Small intestine (tissue), 7 donors: ENCODE results near the gene HDAC11. TPM values are rescaled to one million over a fixed set of nuclear protein-coding genes. Genes with fewer than 3 reads are reported as not detected.

Source experiments
- DNase-seq, 2 donors: peaks; one replicate each; pipeline versions ENCODE4 v3.0.0 to v3.0.0-alpha.2; 2013
- FAIRE-seq: peaks from 2 replicates; lab custom pipeline; 2012; peaks lifted over from hg19 to GRCh38; lab: Jason Lieb, UNC
- H3K27ac ChIP-seq, 3 donors: one replicate each; pipeline ENCODE4 v1.5.1; 2013; ENCODE audit warnings: low read length in 2 of 3, mild to moderate bottlenecking in 2 of 3, control low read depth in 1 of 3, inconsistent platforms in 1 of 3, low read depth in 1 of 3, moderate library complexity in 1 of 3
- H3K27me3 ChIP-seq, 3 donors: one replicate each; pipeline ENCODE4 v1.6.1; 2013; ENCODE audit warnings: low read length in 3 of 3, inconsistent platforms in 1 of 3; ENCODE audit not compliant: control insufficient read depth in 3 of 3, insufficient read depth in 3 of 3
- H3K36me3 ChIP-seq, 3 donors: one replicate each; pipeline ENCODE4 v1.6.1; 2013; ENCODE audit warnings: low read length in 3 of 3, inconsistent platforms in 1 of 3, low read depth in 1 of 3, mild to moderate bottlenecking in 1 of 3, moderate library complexity in 1 of 3; ENCODE audit not compliant: control insufficient read depth in 3 of 3, insufficient read depth in 2 of 3
- H3K4me1 ChIP-seq, 3 donors: one replicate each; pipeline ENCODE4 v1.6.1; 2013; ENCODE audit warnings: low read length in 2 of 3, inconsistent platforms in 1 of 3, low read depth in 1 of 3, mild to moderate bottlenecking in 1 of 3, moderate library complexity in 1 of 3; ENCODE audit not compliant: control insufficient read depth in 3 of 3, insufficient read depth in 2 of 3
- H3K4me3 ChIP-seq, 3 donors: one replicate each; pipeline ENCODE4 v1.5.1; 2013; ENCODE audit warnings: low read length in 3 of 3, control low read depth in 1 of 3, inconsistent platforms in 1 of 3, low read depth in 1 of 3, mild to moderate bottlenecking in 1 of 3, moderate library complexity in 1 of 3
- H3K9me3 ChIP-seq, 2 donors: one replicate each; pipeline ENCODE4 v1.6.1; 2013; ENCODE audit warnings: low read depth in 1 of 2, low read length in 1 of 2; ENCODE audit not compliant: control insufficient read depth in 2 of 2, insufficient read depth in 1 of 2
- WGBS, 3 donors: extraction: QIAGEN DNeasy Blood & Tissue Kit; methylation state at CpG; one replicate each; pipeline ENCODE4 v1.1.7; 2013; 5-methylcytosine and 5-hydroxymethylcytosine counted together
- polyA plus RNA-seq, 4 donors: library from polyadenylated mRNA; stranded (reverse) in 3 of 4; unstranded in 1 of 4; fragments of 200-250 nt in 3 of 4; fragments of 120-200 nt in 1 of 4; gene quantifications; one replicate each; pipeline versions ENCODE4 v1.2.1 to v1.2.3, GENCODE V29; 2013
- donor health status: healthy with polysubstance abuse.
- donor health status: control.
- donor health status: control.
- donor health status: Bipolar disorder and iron deficiency.
- donor health status: healthy.

The HDAC11 gene
- polyA plus RNA-seq, 4 donors: 12.4 to 20.8 (median 18.7) TPM

DNA sequence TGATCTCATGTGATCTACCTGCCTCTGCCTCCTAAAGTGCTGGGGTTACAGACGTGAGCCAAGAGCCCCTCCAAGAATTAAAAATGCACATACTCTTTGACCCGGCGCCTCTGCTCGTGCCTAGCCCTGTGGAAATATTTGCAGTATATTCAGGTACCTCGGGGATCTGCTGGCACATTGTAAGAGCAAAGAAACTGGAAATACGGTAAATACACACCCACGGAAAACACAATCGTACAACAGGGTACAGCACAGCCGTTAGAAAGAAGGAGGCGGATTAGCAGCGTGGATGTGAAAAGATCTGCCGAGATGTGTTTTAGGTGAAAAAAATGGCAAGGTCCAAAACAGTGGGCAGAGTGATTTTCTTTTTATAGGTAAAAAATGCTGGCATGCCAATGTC lies 6.1 kb upstream of the HDAC11 start:
- Histone ChIP-seq H3K4me1 (peaks cover 0 to 13% (median 3%) of the 10 kb centered on the region in 3 donors), H3K9me3 (no peaks in the 10 kb centered on the region), H3K36me3 (no peaks in the 10 kb centered on the region), H3K4me3 (no peak overlapping the region), H3K27me3 (no peaks in the 10 kb centered on the region), H3K27ac (no peak overlapping the region)
- no peak for FAIRE-seq
- 85 to 87% (median 85%) methylated on average over 12 of the region's 12 CpGs for WGBS, 3 donors
- no peak for DNase-seq

DNA sequence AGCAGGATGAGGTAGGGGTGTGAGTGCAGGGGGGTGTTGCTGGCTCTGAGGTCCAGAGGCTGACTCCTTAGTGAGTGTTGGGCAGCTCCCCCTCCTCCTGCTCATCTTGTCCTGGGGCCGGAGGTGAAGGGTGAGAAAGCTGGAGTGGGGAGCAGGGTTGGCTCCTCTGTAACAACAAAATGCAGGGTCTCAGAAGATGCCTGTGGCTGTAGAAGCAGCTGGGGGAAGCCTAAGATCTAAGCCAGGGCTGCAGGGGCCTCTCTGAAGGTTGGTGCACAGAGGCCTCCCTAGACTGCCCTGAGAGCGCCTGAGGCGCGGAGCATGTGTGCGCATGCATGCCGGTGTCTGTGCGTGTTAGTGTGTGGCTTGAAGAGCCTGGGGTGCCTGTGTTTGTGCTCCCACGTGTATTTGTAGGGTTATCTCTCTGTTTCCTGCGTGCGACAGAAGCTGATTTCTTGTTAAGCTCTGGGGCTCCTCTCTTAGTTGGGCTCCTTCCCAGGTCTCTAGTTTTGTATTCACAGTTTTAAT lies 5.3 kb upstream of the HDAC11 start:
- no peaks in the 10 kb centered on the region for H3K27me3 ChIP-seq
- WGBS, 3 donors: 83 to 93% (median 84%) methylated on average over 10 of the region's 10 CpGs
- no peak overlapping the region for H3K4me3 ChIP-seq
- H3K36me3 ChIP-seq: no peaks in the 10 kb centered on the region
- H3K4me1 ChIP-seq: peaks cover 0 to 17% (median 3%) of the 10 kb centered on the region in 3 donors
- FAIRE-seq: no peak
- no peak overlapping the region for H3K27ac ChIP-seq
- no peak for DNase-seq
- H3K9me3 ChIP-seq: no peaks in the 10 kb centered on the region

DNA sequence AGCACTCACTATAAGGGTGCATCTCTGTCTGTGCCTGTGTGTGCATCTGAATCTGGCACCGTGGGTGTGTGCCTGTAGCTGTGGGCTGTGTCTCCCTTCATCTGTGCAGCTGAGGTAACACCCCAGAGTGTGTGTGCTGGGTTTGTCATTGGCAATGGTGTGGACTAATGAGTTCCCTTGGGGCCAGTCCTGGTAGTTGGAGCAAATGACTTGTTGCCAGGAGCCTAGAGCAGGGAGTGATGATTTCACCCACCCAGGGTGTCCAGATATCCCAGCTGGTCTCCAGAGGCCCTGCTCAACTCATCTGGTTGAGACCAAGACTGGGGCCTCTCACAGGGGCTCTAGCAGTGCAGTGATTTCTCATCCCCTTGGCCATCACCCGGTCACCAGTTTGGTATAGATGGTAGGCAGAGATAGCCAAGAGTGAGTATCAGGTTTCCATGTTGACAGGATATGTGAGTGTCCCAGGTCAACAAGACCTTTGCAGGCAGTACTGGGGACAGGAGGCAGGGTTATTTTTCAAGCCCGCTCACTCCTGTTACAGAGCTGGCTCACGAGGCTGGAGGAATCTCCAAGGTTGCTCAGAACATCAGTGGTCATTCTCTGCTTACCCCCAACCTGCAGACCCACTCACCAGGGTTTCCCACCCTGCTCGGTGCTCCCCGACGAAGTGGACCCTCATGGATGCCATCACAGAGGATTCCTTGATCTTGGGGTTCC lies 4.1 kb upstream of the HDAC11 start:
- H3K27ac ChIP-seq: no peak overlapping the region
- H3K9me3 ChIP-seq: no peaks in the 10 kb centered on the region
- no peak overlapping the region for H3K4me3 ChIP-seq
- H3K36me3 ChIP-seq: no peaks in the 10 kb centered on the region
- H3K27me3 ChIP-seq: no peaks in the 10 kb centered on the region
- WGBS, 3 donors: 45 to 64% (median 58%) methylated on average over 7 of the region's 7 CpGs
- FAIRE-seq: no peak
- H3K4me1 ChIP-seq: peaks cover 0 to 22% (median 2%) of the 10 kb centered on the region in 3 donors
- no peak for DNase-seq

DNA sequence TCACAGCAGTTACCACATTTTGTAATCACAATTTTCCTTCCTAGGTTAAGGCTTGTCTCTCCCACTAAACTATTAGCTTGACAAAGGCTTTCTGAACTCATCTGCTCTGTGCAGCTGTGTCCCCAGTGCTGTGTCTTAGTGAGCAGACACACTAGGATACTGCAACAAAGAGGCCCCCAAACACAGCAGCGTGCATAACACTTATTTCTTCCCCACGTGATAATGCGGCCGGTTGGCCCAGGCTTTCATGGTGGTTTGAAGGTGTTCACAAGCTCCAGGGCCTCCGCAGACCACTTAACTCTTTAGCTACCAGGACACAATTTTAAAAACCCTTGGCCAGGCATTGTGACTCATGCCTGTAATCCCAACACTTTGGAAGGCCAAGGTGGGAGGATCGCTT lies 2.2 kb upstream of the HDAC11 start:
- H3K4me1 ChIP-seq: peaks cover 0 to 18% (median 0%) of the 10 kb centered on the region in 3 donors
- no peaks in the 10 kb centered on the region for H3K27me3 ChIP-seq
- 78 to 85% (median 79%) methylated on average over 6 of the region's 6 CpGs for WGBS, 3 donors
- no peak overlapping the region for H3K4me3 ChIP-seq
- FAIRE-seq (no peak), DNase-seq (no peak)
- peaks cover 0 to 8% (median 0%) of the 10 kb centered on the region in 3 donors for H3K36me3 ChIP-seq
- no peak overlapping the region for H3K27ac ChIP-seq
- H3K9me3 ChIP-seq: no peaks in the 10 kb centered on the region

DNA sequence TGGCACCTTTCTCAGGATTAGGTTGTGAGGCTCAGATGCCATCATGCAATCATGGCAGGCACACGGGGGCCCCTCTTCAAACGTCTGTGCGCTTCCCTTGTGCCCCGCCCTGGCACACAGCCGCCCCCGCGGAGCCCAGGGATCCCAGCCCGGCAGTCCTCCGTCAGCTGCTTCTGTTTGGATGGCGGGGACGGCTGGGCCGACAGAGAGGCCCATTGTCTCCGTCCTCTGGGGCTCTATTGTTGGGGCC lies 849 bp upstream of the HDAC11 start:
- WGBS, 3 donors: 3 to 4% (median 3%) methylated on average over 12 to 13 of the region's 13 CpGs
- no peak for DNase-seq

DNA sequence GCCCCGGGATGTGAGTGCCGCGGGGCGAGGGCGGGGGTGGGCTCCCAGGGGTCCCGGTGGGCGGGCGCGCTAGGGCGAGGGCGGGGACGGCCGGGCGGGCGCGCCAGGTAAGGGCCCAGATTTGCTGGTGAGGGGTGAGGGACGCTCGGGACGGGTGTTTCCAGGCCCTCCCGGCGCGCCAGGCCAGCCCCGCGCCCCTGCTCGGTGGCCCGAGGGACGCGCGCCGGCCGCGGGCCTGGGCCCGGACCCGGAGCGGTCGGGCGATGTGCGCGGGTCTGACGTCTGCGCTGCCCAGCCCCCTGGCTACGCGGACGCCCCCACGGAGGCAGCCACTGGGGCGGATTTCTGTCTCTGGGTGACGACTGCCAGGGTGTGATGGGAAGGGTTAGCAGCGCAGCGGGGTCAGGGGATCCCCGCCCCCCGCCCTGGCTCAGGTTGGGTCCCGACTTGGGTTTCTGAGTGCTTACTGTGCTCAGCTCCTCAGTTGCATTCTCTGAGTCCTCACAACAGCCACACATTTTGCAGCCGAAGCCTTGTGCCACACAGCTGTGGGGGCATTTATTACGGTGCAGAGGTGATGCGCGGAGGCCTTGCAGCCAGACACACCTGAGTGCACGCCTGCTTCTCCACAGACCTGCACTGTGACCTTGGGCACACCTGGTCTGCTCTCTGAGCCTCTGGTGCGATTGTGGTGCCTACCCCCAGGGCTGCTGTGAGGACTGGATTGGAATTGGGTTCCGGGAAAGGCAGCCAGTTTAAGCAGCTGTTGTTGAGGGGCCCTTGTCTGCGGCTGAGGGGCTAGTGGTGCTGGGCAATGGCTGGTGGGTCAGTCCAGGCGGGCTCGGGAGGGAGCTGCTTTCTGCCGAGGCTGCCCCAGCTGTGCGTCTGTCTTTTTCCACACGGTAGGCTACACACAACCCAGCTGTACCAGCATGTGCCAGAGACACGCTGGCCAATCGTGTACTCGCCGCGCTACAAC lies 523 bp downstream of the HDAC11 start:
- no peaks in the 10 kb centered on the region for H3K27me3 ChIP-seq
- FAIRE-seq (no peak), DNase-seq (peak; percentile 74 to 78)
- H3K4me1 ChIP-seq: peaks cover 3 to 45% (median 3%) of the 10 kb centered on the region in 3 donors
- peak overlapping the region; percentile 32 to 55 (median 50) for H3K4me3 ChIP-seq
- H3K27ac ChIP-seq: peak overlapping the region in 2 of 3 donors; percentile 37 to 56
- 13 to 21% (median 16%) methylated on average over 39 to 70 of the region's 70 CpGs for WGBS, 3 donors
- H3K36me3 ChIP-seq: peaks cover 0 to 17% (median 0%) of the 10 kb centered on the region in 3 donors
- no peaks in the 10 kb centered on the region for H3K9me3 ChIP-seq

More for the DNA sequence above, 849 bp upstream of the HDAC11 start:
- FAIRE-seq: no peak
- peak overlapping the region; percentile 80 to 93 (median 84) for H3K27ac ChIP-seq
- H3K4me3 ChIP-seq: peak overlapping the region; percentile 51 to 85 (median 65)
- peaks cover 0 to 17% (median 0%) of the 10 kb centered on the region in 3 donors for H3K36me3 ChIP-seq
- no peaks in the 10 kb centered on the region for H3K27me3 ChIP-seq
- no peaks in the 10 kb centered on the region for H3K9me3 ChIP-seq
- peaks cover 0 to 31% (median under 1%) of the 10 kb centered on the region in 3 donors for H3K4me1 ChIP-seq

DNA sequence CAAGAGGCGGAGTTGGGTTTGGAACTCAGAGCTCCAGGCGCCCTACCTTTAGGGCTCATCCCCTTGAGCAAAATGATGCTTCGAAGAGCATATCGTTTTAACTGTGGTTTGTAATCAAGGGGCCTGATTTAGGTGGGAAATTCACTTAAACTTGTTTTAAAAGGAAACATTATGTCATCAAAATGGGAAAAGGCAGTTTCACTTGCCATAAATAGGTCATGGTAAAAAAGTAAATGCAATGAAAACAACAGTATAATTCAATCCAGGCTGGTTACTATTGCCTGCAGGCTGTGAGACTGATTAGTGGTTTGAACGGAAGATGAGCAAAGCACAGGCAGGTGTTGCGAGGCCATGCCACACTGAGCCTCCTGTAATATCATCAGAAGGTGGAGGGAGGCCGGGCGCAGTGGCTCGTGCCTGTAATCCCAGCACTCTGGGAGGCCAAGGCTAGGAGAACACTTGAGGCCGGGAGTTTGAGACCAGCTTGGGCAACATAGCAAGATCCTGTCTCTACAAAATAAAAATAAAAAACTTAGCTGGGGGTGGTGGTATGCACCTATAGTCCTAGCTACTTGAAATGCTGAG lies 2.1 kb downstream of the HDAC11 start:
- 81 to 88% (median 81%) methylated on average over 10 of the region's 10 CpGs for WGBS, 3 donors
- H3K27me3 ChIP-seq: no peaks in the 10 kb centered on the region
- DNase-seq (no peak), FAIRE-seq (no peak)
- H3K9me3 ChIP-seq: no peaks in the 10 kb centered on the region
- no peak overlapping the region for H3K27ac ChIP-seq
- peaks cover 3 to 49% (median 3%) of the 10 kb centered on the region in 3 donors for H3K4me1 ChIP-seq
- H3K36me3 ChIP-seq: peaks cover 0 to 17% (median 0%) of the 10 kb centered on the region in 3 donors
- H3K4me3 ChIP-seq: no peak overlapping the region

DNA sequence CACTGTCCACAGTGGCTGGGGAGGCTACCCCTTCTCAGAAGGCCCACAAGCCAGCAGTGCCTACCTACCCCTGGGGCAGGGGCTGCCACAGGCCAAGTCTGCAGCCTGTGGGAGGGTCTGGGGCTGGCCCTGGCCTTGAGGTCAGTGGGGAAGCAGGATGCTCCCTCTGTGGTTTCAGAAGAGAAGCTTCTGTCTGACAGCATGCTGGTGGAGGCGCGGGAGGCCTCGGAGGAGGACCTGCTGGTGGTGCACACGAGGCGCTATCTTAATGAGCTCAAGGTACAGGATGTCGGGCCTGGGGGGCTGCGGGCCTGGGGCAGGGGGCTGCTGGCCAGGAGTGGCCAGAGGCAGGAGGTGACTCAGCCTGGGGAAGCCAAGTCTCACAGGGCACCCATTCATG lies 3.2 kb downstream of the HDAC11 start:
- Histone ChIP-seq H3K27me3 (no peaks in the 10 kb centered on the region), H3K9me3 (no peaks in the 10 kb centered on the region), H3K36me3 (peaks cover 0 to 19% (median 0%) of the 10 kb centered on the region in 3 donors), H3K4me1 (peaks cover 3 to 54% (median 3%) of the 10 kb centered on the region in 3 donors), H3K4me3 (no peak overlapping the region), H3K27ac (peak overlapping the region in 1 of 3 donors; percentile 97)
- FAIRE-seq (no peak), DNase-seq (peak in 1 of 2 donors; percentile 31)
- 42 to 73% (median 46%) methylated on average over 3 to 7 of the region's 7 CpGs for WGBS, 3 donors
